Bronchial epithelial cell (primary cell): Measurements from ENCODE around the gene PCSK5. TPM values are rescaled to one million over a fixed set of nuclear protein-coding genes. Genes with fewer than 3 reads are reported as not detected.
"Not testable (repeated sequence)": the region's sequence is repeated elsewhere in the genome, so short reads cannot be mapped to it uniquely, and the experiment has no call there.

Source experiments
- DNase-seq: peaks from one replicate; pipeline ENCODE4 v3.0.0-alpha.2; 2010; ENCODE audit warnings: low read depth
- FAIRE-seq: peaks from 2 replicates; lab custom pipeline; 2011; peaks lifted over from hg19 to GRCh38; lab: Jason Lieb, UNC
- H3K27me3 ChIP-seq: 2 replicates; pipeline ENCODE4 v1.5.1; 2011; ENCODE audit warnings: low read length; ENCODE audit not compliant: control insufficient read depth, insufficient read depth
- H3K36me3 ChIP-seq: 2 replicates; pipeline ENCODE4 v1.5.1; 2011; ENCODE audit warnings: low read length; ENCODE audit not compliant: control insufficient read depth, insufficient read depth
- H3K4me3 ChIP-seq: 2 replicates; pipeline ENCODE4 v1.5.1; 2011; ENCODE audit warnings: mild to moderate bottlenecking, low read depth, low read length, control low read depth
- CTCF ChIP-seq: IDR thresholded peaks from 2 replicates; pipeline ENCODE4 v1.5.1; 2011; ENCODE audit warnings: mild to moderate bottlenecking, moderate library complexity, low read length, control low read depth, inconsistent platforms; ENCODE audit not compliant: insufficient read depth, severe bottlenecking
- total RNA-seq: library from RNA; depleted of rRNA; stranded (reverse); fragments of >200 nt; gene quantifications from 2 replicates; pipeline ENCODE4 v1.2.1, GENCODE V29; 2014

The PCSK5 gene
- total RNA-seq, 1 donor from 2014 or later: 4.2 TPM

GRCh38 chr9:75958226-75958625 lies 67.8 kb downstream of the PCSK5 start:
- FAIRE-seq (no peak), DNase-seq (no peak)
- H3K4me3 ChIP-seq: no peak overlapping the region
- no peaks in the 10 kb centered on the region for H3K27me3 ChIP-seq
- no peak for TF ChIP-seq CTCF
- no peaks in the 10 kb centered on the region for H3K36me3 ChIP-seq

DNA sequence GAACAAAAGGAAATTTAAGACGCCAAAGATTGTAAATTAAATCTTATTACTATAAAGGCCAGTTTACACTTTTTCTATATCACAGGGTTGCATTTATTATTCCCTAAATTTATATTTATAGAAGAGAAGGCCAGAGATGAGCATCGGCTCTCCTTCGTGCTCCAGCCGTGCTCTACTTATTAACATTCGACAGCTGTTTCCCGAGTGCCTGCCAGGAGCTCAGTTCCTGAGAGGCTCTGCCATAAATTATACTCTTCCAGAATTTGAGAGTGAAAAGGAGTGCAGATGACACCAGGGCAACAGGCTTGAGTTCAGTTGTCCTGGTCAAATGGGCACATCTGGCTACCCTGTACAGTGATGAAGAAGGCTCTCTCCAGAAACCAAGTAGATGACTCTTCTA lies 70.1 kb downstream of the PCSK5 start:
- H3K36me3 ChIP-seq: no peaks in the 10 kb centered on the region
- FAIRE-seq (no peak), DNase-seq (no peak)
- H3K4me3 ChIP-seq: no peak overlapping the region
- no peaks in the 10 kb centered on the region for H3K27me3 ChIP-seq
- no peak for TF ChIP-seq CTCF

DNA sequence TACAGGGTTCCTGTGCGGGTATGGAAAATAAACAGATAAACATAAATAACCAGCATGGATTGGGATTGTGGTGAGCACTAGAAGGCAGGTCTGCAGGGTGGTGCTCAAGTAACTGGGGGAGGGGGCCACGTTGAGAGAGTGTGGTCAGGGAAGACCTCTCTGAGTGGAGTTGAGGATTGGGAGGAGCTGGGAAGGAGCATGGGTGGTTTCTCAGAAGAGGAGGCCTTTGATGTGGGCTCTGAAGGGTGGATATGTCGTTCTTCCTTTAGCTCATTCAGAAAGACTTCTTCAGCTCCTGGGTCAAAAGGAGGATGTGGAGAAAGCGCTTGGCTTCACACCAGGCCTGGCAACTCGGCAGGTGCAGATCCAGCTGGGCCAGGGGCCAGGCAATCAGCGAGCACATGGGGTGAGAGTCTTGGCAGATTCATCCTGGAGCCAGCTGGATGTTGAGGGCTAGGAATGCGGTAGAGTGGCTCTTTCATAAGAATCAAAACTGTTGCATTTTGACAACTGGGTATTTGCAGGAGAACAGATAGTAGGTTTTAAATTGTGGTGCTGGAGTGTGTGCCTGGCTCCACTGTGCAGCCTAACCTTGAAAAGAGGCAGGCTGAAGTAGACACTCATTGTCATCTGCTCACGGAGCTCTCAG lies 71.7 kb downstream of the PCSK5 start:
- Histone ChIP-seq H3K27me3 (no peaks in the 10 kb centered on the region), H3K4me3 (no peak overlapping the region), H3K36me3 (no peaks in the 10 kb centered on the region)
- no peak for TF ChIP-seq CTCF
- DNase-seq: no peak
- peak; percentile 23 for FAIRE-seq

GRCh38 chr9:75962662-75963036 lies 72.2 kb downstream of the PCSK5 start:
- Histone ChIP-seq H3K36me3 (no peaks in the 10 kb centered on the region), H3K4me3 (no peak overlapping the region), H3K27me3 (no peaks in the 10 kb centered on the region)
- TF ChIP-seq CTCF: no peak
- FAIRE-seq (no peak), DNase-seq (no peak)

GRCh38 chr9:75963321-75963720 lies 72.8 kb downstream of the PCSK5 start:
- not testable (repeated sequence) for H3K27me3 ChIP-seq, DNase-seq, FAIRE-seq, H3K36me3 ChIP-seq, H3K4me3 ChIP-seq

DNA sequence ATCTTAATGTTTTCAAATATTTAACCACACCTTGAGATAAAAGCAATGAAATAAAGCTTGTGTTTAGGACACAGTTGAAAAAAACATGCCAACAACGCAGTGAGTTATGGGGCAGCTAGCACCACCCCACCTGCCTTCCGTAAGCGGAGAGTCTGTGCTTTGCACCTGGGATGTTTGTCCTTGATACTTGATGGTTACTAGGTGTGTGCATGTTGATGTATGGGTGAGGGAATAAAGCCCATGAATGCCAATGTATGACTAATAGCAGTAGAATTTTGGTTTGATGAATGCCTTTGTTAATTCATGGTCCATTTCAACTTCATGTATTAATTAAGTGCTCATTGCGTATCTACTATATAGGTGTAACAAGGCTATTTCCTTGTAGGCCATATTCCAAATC lies 74.0 kb downstream of the PCSK5 start:
- FAIRE-seq: peak; percentile 94
- Histone ChIP-seq H3K4me3 (no peak overlapping the region), H3K27me3 (no peaks in the 10 kb centered on the region), H3K36me3 (no peaks in the 10 kb centered on the region)
- no peak for TF ChIP-seq CTCF
- peak; percentile 92 for DNase-seq
